Measurements from ENCODE around the gene NPHS1.

The NPHS1 gene

DNA sequence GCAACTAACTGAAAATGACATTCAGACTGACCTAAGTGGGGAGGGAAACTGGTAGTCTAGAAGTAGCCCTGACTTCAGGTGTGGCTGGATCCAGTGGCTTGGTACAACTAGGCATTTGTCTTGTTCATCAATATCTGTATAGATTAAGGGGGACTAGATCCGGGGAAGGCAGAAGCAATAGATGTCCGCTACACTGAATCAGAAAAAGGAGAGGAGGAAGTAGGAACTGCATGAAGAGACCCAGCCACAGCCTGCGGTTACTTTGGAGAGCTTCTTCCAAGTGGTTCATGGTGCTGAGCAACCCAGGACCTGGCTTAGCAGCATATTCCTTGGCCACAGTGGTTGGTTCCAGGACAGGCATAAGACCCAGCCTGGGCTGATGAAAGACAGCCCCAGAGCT lies 29.7 kb downstream of the NPHS1 start:
- no peak overlapping the region for H3K4me3 ChIP-seq (ENCODE audit: low read depth, low read length)
- TF ChIP-seq POLR2A (IDR thresholded peaks at IDR 0.05; ENCODE audit: extremely low read depth, insufficient read length) (no peak), MYC (IDR thresholded peaks at IDR 0.05; ENCODE audit: low read depth, low read length) (no peak)
- TF ChIP-seq, protein P1, sequence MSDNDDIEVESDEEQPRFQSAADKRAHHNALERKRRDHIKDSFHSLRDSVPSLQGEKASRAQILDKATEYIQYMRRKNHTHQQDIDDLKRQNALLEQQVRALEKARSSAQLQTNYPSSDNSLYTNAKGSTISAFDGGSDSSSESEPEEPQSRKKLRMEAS (IDR thresholded peaks at IDR 0.05; ENCODE audit: low read depth, low read length): no peak
- TF ChIP-seq, protein P2, sequence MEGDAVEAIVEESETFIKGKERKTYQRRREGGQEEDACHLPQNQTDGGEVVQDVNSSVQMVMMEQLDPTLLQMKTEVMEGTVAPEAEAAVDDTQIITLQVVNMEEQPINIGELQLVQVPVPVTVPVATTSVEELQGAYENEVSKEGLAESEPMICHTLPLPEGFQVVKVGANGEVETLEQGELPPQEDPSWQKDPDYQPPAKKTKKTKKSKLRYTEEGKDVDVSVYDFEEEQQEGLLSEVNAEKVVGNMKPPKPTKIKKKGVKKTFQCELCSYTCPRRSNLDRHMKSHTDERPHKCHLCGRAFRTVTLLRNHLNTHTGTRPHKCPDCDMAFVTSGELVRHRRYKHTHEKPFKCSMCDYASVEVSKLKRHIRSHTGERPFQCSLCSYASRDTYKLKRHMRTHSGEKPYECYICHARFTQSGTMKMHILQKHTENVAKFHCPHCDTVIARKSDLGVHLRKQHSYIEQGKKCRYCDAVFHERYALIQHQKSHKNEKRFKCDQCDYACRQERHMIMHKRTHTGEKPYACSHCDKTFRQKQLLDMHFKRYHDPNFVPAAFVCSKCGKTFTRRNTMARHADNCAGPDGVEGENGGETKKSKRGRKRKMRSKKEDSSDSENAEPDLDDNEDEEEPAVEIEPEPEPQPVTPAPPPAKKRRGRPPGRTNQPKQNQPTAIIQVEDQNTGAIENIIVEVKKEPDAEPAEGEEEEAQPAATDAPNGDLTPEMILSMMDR (IDR thresholded peaks at IDR 0.05; ENCODE audit: low read depth, low read length): no peak
- peak; percentile 44 for DNase-seq (ENCODE audit: low read depth)

DNA sequence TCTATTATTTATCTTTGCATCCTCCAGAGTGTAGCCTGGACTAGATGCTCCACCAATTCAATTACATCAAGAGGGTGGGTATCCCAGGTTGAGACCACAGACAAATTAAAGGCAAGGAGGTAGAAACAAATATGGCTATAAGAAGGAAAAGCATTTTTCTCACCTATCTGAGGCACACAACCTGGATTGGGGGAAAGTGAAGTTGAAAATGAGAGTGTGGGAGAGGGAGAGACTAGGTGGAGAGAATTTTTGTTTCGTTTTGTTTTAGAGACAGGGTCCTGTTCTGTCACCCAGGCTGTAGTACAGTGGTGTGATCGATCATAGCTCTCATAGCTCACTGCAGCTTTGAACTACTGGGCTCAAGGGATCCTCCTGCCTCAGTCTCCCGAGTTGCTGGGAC lies 33.9 kb downstream of the NPHS1 start:
- TF ChIP-seq, protein P1 (IDR thresholded peaks at IDR 0.05; ENCODE audit: low read depth, low read length): no peak
- no peak for TF ChIP-seq POLR2A (IDR thresholded peaks at IDR 0.05; ENCODE audit: extremely low read depth, insufficient read length)
- TF ChIP-seq MYC (IDR thresholded peaks at IDR 0.05; ENCODE audit: low read depth, low read length): no peak
- TF ChIP-seq, protein P2 (IDR thresholded peaks at IDR 0.05; ENCODE audit: low read depth, low read length): no peak
- DNase-seq (ENCODE audit: low read depth): no peak
- H3K4me3 ChIP-seq (ENCODE audit: low read depth, low read length): no peak overlapping the region

DNA sequence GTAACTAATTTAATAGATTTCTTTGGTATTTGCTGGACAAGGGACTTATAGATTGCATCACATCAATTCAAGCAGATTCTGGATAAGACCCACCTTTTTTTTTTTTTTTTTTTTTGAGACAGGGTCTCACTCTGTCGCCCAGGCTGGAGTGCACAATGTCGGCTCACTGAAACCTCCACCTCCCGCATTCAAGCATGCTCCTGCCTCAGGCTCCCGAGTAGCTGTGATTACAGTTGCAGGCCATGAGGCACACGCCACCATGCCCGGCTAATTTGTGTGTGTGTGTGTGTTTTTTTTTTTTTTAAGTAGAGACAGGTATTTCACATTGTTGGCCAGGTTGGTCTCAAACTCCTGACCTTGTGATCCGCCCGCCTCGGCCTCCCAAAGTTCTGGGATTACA lies 35.5 kb downstream of the NPHS1 start:
- no peak for DNase-seq (ENCODE audit: low read depth)
- TF ChIP-seq MYC (IDR thresholded peaks at IDR 0.05; ENCODE audit: low read depth, low read length): no peak
- TF ChIP-seq, protein P2 (IDR thresholded peaks at IDR 0.05; ENCODE audit: low read depth, low read length): no peak
- no peak for TF ChIP-seq POLR2A (IDR thresholded peaks at IDR 0.05; ENCODE audit: extremely low read depth, insufficient read length)
- TF ChIP-seq, protein P1 (IDR thresholded peaks at IDR 0.05; ENCODE audit: low read depth, low read length): no peak
- no peak overlapping the region for H3K4me3 ChIP-seq (ENCODE audit: low read depth, low read length)

DNA sequence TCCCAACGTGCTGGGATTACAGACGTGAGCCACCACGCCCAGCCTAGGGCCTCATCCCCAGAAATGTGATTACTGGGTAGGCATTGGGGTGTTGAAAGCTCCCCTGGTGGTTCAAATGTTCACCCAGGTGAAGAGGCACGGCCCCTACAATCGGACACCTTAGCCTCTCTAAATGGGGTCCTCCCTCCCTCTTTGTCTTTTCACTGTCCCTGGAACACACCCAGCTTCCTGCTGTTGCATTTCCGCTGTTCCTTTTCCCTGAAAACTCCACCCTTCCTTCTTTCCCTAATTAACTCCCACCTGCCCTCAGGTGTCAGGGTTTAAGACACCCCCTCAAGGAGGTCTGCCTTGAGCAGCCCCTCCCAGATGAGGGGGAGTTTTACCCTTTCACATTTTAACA lies 36.0 kb downstream of the NPHS1 start:
- no peak overlapping the region for H3K4me3 ChIP-seq (ENCODE audit: low read depth, low read length)
- DNase-seq (ENCODE audit: low read depth): no peak
- TF ChIP-seq MYC (IDR thresholded peaks at IDR 0.05; ENCODE audit: low read depth, low read length): no peak
- TF ChIP-seq, protein P2 (IDR thresholded peaks at IDR 0.05; ENCODE audit: low read depth, low read length): no peak
- no peak for TF ChIP-seq POLR2A (IDR thresholded peaks at IDR 0.05; ENCODE audit: extremely low read depth, insufficient read length)
- TF ChIP-seq, protein P1 (IDR thresholded peaks at IDR 0.05; ENCODE audit: low read depth, low read length): no peak

DNA sequence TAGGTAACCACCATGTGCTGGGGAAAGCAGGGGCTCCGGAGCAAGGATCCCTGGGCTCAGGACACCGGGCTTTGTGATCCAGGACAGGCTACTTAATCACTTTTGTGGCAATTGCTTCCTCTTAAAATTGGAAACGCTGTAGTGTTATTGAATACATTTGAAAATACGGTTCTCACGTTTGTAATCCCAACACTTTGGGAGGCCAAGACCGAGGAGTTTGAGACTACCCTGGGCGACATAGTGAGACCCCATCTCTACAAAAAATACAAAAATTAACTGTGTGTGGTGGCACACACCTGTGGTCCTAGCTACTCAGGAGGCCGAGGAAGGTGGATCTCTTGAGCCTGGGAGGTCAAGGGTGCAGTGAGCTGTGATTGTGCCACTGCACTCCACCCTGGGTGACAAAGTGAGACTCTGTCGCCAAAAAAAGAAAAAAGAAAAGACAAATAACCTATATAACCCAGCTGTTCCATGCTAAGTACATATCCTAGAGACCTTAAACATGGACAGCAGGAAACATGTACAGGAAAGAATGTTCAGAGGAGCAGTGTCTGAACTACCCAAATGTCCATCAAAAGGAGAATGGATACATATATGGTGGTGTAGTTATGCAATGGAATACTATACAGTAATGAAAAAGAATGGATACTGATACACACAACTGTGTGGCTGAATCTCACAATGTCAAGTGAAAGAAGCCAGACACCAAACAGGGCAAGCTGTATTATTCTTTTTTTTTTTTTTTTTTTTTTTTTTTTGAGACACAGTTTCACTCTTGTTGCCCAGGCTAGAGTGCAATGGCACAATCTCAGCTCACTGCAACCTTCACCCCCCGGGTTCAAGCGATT lies 39.0 kb downstream of the NPHS1 start:
- no peak for DNase-seq (ENCODE audit: low read depth)
- no peak overlapping the region for H3K4me3 ChIP-seq (ENCODE audit: low read depth, low read length)
- TF ChIP-seq, protein P1 (IDR thresholded peaks at IDR 0.05; ENCODE audit: low read depth, low read length): no peak
- TF ChIP-seq, protein P2 (IDR thresholded peaks at IDR 0.05; ENCODE audit: low read depth, low read length): no peak
- TF ChIP-seq POLR2A (IDR thresholded peaks at IDR 0.05; ENCODE audit: extremely low read depth, insufficient read length): no peak
- TF ChIP-seq MYC (IDR thresholded peaks at IDR 0.05; ENCODE audit: low read depth, low read length): no peak

Measured in NB4 (cell line).